ENCODE data around the gene ZBTB45. TPM values are rescaled to one million over a fixed set of nuclear protein-coding genes. Genes with fewer than 3 reads are reported as not detected.
"Not testable (repeated sequence)": the region's sequence is repeated elsewhere in the genome, so short reads cannot be mapped to it uniquely, and the experiment has no call there.

The ZBTB45 gene
- total RNA-seq, 1 experiment from 2014 or later: 14.8 TPM

GRCh38 chr19:58510084-58510862, 9.3 kb downstream of the ZBTB45 start:
- Histone ChIP-seq H3K27me3 (replicated peaks; ENCODE audit: control insufficient read depth, insufficient read depth, low read length) (no peaks in the 10 kb centered on the region), H3K36me3 (ENCODE audit: control insufficient read depth, insufficient read depth, low read length) (no peaks in the 10 kb centered on the region), H3K4me3 (ENCODE audit: low read depth, low read length) (no peak overlapping the region), H3K9me3 (peaks cover 11% of the 10 kb centered on the region; the same call in 1 of the 2 replicates), H3K4me1 (no peaks in the 10 kb centered on the region)
- no peaks in the 10 kb centered on the region for H3K27me3 Mint-ChIP-seq (ENCODE audit: insufficient read depth, unreplicated experiment)
- intact Hi-C loops (cut with micrococcal nuclease; ENCODE audit: unreplicated experiment): no loop called here
- peaks cover 45% of the 10 kb centered on the region for H3K36me3 Mint-ChIP-seq (ENCODE audit: insufficient read depth, unreplicated experiment)
- POLR2A ChIA-PET: interaction anchor here (0.7 kb wide), 1 partner anchor 139 kb away, joined by 4 read pairs; no protein-coding TSS in a partner anchor
- H3K9me3 Mint-ChIP-seq (ENCODE audit: unreplicated experiment): peaks cover 12% of the 10 kb centered on the region
- TF ChIP-seq, protein P1, sequence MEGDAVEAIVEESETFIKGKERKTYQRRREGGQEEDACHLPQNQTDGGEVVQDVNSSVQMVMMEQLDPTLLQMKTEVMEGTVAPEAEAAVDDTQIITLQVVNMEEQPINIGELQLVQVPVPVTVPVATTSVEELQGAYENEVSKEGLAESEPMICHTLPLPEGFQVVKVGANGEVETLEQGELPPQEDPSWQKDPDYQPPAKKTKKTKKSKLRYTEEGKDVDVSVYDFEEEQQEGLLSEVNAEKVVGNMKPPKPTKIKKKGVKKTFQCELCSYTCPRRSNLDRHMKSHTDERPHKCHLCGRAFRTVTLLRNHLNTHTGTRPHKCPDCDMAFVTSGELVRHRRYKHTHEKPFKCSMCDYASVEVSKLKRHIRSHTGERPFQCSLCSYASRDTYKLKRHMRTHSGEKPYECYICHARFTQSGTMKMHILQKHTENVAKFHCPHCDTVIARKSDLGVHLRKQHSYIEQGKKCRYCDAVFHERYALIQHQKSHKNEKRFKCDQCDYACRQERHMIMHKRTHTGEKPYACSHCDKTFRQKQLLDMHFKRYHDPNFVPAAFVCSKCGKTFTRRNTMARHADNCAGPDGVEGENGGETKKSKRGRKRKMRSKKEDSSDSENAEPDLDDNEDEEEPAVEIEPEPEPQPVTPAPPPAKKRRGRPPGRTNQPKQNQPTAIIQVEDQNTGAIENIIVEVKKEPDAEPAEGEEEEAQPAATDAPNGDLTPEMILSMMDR (IDR thresholded peaks at IDR 0.05; ENCODE audit: insufficient read depth in 1 of 2, low read depth in 1 of 2, low read length in 1 of 2, severe bottlenecking in 1 of 2, unreplicated experiment in 1 of 2): no peak
- H3K4me3 Mint-ChIP-seq (ENCODE audit: unreplicated experiment): no peak overlapping the region
- CTCF ChIA-PET: no interaction called here
- no peak overlapping the region for H3K27ac Mint-ChIP-seq (ENCODE audit: unreplicated experiment)
- DNase-seq: no peak
- H3K4me1 Mint-ChIP-seq (ENCODE audit: low read depth, unreplicated experiment): peaks cover 7% of the 10 kb centered on the region
- TSS peak; percentile 9 for BruUV-seq (replicated peaks)

DNA sequence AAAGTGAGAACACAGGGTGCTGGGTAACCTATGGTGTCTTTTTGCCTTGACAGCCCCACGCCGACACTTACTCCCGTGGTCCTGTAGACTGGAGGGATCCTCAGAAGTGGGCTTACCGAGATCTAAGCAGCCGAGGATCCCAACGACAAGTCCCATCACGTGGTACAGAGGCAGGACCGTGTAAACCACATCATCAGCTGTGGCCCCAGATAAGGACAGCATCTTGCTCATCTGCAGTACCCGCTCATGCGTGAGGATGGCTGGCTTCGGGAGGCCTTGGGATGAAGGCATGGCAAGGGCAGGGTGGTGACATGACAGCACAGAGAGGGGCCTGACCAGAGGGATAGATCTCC, 9.9 kb downstream of the ZBTB45 start:
- no peaks in the 10 kb centered on the region for H3K27me3 Mint-ChIP-seq (ENCODE audit: insufficient read depth, unreplicated experiment)
- peaks cover 12% of the 10 kb centered on the region for H3K9me3 Mint-ChIP-seq (ENCODE audit: unreplicated experiment)
- no peak overlapping the region for H3K4me3 Mint-ChIP-seq (ENCODE audit: unreplicated experiment)
- POLR2A ChIA-PET: interaction anchor here (0.7 kb wide), 1 partner anchor 138 kb away, joined by 4 read pairs; no protein-coding TSS in a partner anchor
- Histone ChIP-seq H3K36me3 (ENCODE audit: control insufficient read depth, insufficient read depth, low read length) (no peaks in the 10 kb centered on the region), H3K27me3 (replicated peaks; ENCODE audit: control insufficient read depth, insufficient read depth, low read length) (no peaks in the 10 kb centered on the region), H3K4me3 (ENCODE audit: low read depth, low read length) (no peak overlapping the region), H3K4me1 (no peaks in the 10 kb centered on the region), H3K9me3 (peaks cover 12% of the 10 kb centered on the region; the same call in 1 of the 2 replicates)
- H3K4me1 Mint-ChIP-seq (ENCODE audit: low read depth, unreplicated experiment): peaks cover 7% of the 10 kb centered on the region
- peaks cover 39% of the 10 kb centered on the region for H3K36me3 Mint-ChIP-seq (ENCODE audit: insufficient read depth, unreplicated experiment)
- CTCF ChIA-PET: no interaction called here
- H3K27ac Mint-ChIP-seq (ENCODE audit: unreplicated experiment): no peak overlapping the region
- intact Hi-C loops (cut with micrococcal nuclease; ENCODE audit: unreplicated experiment): no loop called here
- DNase-seq: no peak
- no TSS peak for BruUV-seq (replicated peaks)
- TF ChIP-seq, protein P1 (IDR thresholded peaks at IDR 0.05; ENCODE audit: insufficient read depth in 1 of 2, low read depth in 1 of 2, low read length in 1 of 2, severe bottlenecking in 1 of 2, unreplicated experiment in 1 of 2): no peak

- H3K27ac Mint-ChIP-seq (ENCODE audit: unreplicated experiment); intact Hi-C loops (cut with micrococcal nuclease; ENCODE audit: unreplicated experiment); BruUV-seq (replicated peaks); H3K4me1 Mint-ChIP-seq (ENCODE audit: low read depth, unreplicated experiment); H3K27me3 ChIP-seq (replicated peaks; ENCODE audit: control insufficient read depth, insufficient read depth, low read length); H3K36me3 ChIP-seq (ENCODE audit: control insufficient read depth, insufficient read depth, low read length); DNase-seq; CTCF ChIA-PET; H3K27me3 Mint-ChIP-seq (ENCODE audit: insufficient read depth, unreplicated experiment); H3K4me1 ChIP-seq; H3K4me3 ChIP-seq (ENCODE audit: low read depth, low read length); H3K4me3 Mint-ChIP-seq (ENCODE audit: unreplicated experiment): not testable (repeated sequence)
- H3K36me3 Mint-ChIP-seq (ENCODE audit: insufficient read depth, unreplicated experiment): peaks cover 22% of the 10 kb centered on the region
- POLR2A ChIA-PET: interaction anchor here (0.6 kb wide), 1 partner anchor 36 kb away, joined by 6 read pairs; the partner anchor contains the start of gene TRIM28
- peaks cover 21% of the 10 kb centered on the region for H3K9me3 Mint-ChIP-seq (ENCODE audit: unreplicated experiment)
- peaks cover 12% of the 10 kb centered on the region; the same call in 1 of the 2 replicates for H3K9me3 ChIP-seq
These were observed 11.9 kb downstream of the ZBTB45 start for GRCh38 chr19:58507602-58508223.
